GM15510 (cell line): Measurements from ENCODE around the gene FAM8A1.

Source experiments
- POLR2A ChIP-seq: IDR thresholded peaks from 3 replicates; pipeline ENCODE4 v1.6.1; 2011; ENCODE audit warnings: borderline replicate concordance; ENCODE audit not compliant: insufficient read length; ENCODE audit errors: extremely low read depth

The FAM8A1 gene

GRCh38 chr6:17593246-17593645 is 6.9 kb upstream of the FAM8A1 start:
- TF ChIP-seq POLR2A: no peak

GRCh38 chr6:17596085-17596484 is 4.0 kb upstream of the FAM8A1 start:
- TF ChIP-seq POLR2A: no peak

GRCh38 chr6:17600527-17601385 is 654 bp downstream of the FAM8A1 start:
- TF ChIP-seq POLR2A: no peak

GRCh38 chr6:17601386-17601703 is 1.2 kb downstream of the FAM8A1 start:
- no peak for TF ChIP-seq POLR2A

GRCh38 chr6:17602888-17603287 is 2.8 kb downstream of the FAM8A1 start:
- no peak for TF ChIP-seq POLR2A

GRCh38 chr6:17606606-17607005 is 6.5 kb downstream of the FAM8A1 start:
- no peak for TF ChIP-seq POLR2A

GRCh38 chr6:17610835-17611234 is 10.7 kb downstream of the FAM8A1 start:
- no peak for TF ChIP-seq POLR2A

- TF ChIP-seq POLR2A: no peak
These were observed 11.9 kb downstream of the FAM8A1 start for GRCh38 chr6:17612048-17612447.

GRCh38 chr6:17615794-17616193 is 15.7 kb downstream of the FAM8A1 start:
- no peak for TF ChIP-seq POLR2A

- no peak for TF ChIP-seq POLR2A
These were observed 20.9 kb downstream of the FAM8A1 start for GRCh38 chr6:17621003-17621402.

GRCh38 chr6:17622144-17622543 is 22.0 kb downstream of the FAM8A1 start:
- TF ChIP-seq POLR2A: no peak

- no peak for TF ChIP-seq POLR2A
These were observed 24.3 kb downstream of the FAM8A1 start for GRCh38 chr6:17624396-17624795.

- no peak for TF ChIP-seq POLR2A
These were observed 28.8 kb downstream of the FAM8A1 start for GRCh38 chr6:17628873-17629272.

GRCh38 chr6:17629824-17630510 is 29.9 kb downstream of the FAM8A1 start:
- TF ChIP-seq POLR2A: no peak

GRCh38 chr6:17630511-17631073 is 30.5 kb downstream of the FAM8A1 start:
- no peak for TF ChIP-seq POLR2A

GRCh38 chr6:17632934-17633333 is 32.8 kb downstream of the FAM8A1 start:
- TF ChIP-seq POLR2A: no peak
